Memory B cell (primary cell): ENCODE data around the gene TSC22D4.
"Not testable (repeated sequence)": the region's sequence is repeated elsewhere in the genome, so short reads cannot be mapped to it uniquely, and the experiment has no call there.

Source experiments
- ATAC-seq: fragments of 150-1000 bp; cut with Tn5 transposase; 2 replicates; pipeline ENCODE4 v1.10.0; 2021; ENCODE audit warnings: low read depth, mild to moderate bottlenecking, moderate library complexity
- DNase-seq, 2 donors: peaks; one replicate each; pipeline ENCODE4 v3.0.0; 2022; ENCODE audit warnings: low spot score in 2 of 2
- H3K27ac Mint-ChIP-seq: one replicate; pipeline ENCODE4 v1.8.0; 2022; ENCODE audit warnings: mild to moderate bottlenecking, moderate library complexity, mixed read lengths
- H3K27me3 Mint-ChIP-seq: one replicate; pipeline ENCODE4 v1.8.0; 2022; ENCODE audit warnings: mixed read lengths
- H3K36me3 Mint-ChIP-seq: one replicate; pipeline ENCODE4 v1.8.0; 2022; ENCODE audit warnings: mild to moderate bottlenecking, mixed read lengths
- H3K4me1 Mint-ChIP-seq: one replicate; pipeline ENCODE4 v1.8.0; 2022; ENCODE audit warnings: mixed read lengths
- H3K4me3 Mint-ChIP-seq: one replicate; pipeline ENCODE4 v1.8.0; 2022; ENCODE audit warnings: mild to moderate bottlenecking, moderate library complexity, mixed read lengths
- H3K9me3 Mint-ChIP-seq: one replicate; pipeline ENCODE4 v1.8.0; 2022; ENCODE audit warnings: mixed read lengths

The TSC22D4 gene

GRCh38 chr7:100478958-100479660 lies at the start of gene TSC22D4:
Gene TSC22D4, minus strand, starts transcription at chr7:100479214. Its CDS starts 1,176 bp downstream, at chr7:100478038.
- Mint-ChIP-seq H3K27me3 (no peaks in the 10 kb centered on the region), H3K4me3 (peak within 1 kb of the TSS; percentile 92), H3K27ac (peak within 1 kb of the TSS; percentile 88), H3K4me1 (peaks cover 29% of the 10 kb centered on the region), H3K9me3 (no peaks in the 10 kb centered on the region), H3K36me3 (peaks cover 9% of the 10 kb centered on the region)
- peak; percentile 76 to 77 for DNase-seq
- peak; percentile 72 for ATAC-seq

DNA sequence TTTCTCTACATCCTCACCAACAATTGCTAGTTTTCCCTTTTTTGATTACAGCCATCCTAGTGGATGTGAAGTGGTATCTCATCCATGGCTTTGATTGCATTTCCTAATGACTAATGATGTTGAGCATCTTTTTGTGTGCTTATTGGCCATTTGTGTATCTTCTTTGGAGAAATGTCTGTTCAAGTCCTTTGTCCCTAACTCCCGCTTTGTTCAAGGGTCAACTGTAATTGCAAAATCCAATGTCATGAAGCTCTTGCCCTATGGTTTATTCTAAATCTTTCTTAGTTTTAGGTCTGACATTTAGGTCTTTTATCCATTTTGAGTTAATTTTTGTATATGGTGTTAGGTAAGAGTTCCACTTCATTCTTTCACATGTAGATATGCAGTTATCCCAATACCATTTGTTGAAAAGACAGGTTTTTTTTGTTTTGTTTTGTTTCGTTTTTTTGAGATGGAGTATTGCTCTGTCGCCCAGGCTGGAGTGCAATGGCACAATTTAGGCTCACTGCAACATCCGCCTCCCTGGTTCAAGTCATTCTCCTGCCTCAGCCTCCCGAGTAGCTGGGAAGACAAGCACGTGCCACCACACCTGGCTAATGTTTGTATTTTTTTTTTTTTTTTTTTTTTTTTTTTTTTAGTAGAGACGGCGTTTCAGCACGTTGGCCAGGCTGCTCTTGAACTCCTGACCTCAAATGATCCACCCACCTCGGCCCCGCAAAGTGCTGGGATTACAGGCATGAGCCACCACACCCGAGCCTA lies 49.3 kb upstream of the TSC22D4 start:
- H3K36me3 Mint-ChIP-seq, H3K27ac Mint-ChIP-seq, ATAC-seq, H3K27me3 Mint-ChIP-seq, H3K4me1 Mint-ChIP-seq, H3K9me3 Mint-ChIP-seq, H3K4me3 Mint-ChIP-seq, DNase-seq: not testable (repeated sequence)

GRCh38 chr7:100523192-100523591 lies 44.2 kb upstream of the TSC22D4 start:
- H3K27ac Mint-ChIP-seq, H3K27me3 Mint-ChIP-seq, ATAC-seq, H3K4me3 Mint-ChIP-seq, H3K36me3 Mint-ChIP-seq, H3K4me1 Mint-ChIP-seq, DNase-seq, H3K9me3 Mint-ChIP-seq: not testable (repeated sequence)

- H3K36me3 Mint-ChIP-seq, DNase-seq, H3K27ac Mint-ChIP-seq, H3K27me3 Mint-ChIP-seq, H3K9me3 Mint-ChIP-seq, H3K4me3 Mint-ChIP-seq, H3K4me1 Mint-ChIP-seq: not testable (repeated sequence)
- peak; percentile 39 for ATAC-seq
These were observed 43.0 kb upstream of the TSC22D4 start for GRCh38 chr7:100521909-100522593.

DNA sequence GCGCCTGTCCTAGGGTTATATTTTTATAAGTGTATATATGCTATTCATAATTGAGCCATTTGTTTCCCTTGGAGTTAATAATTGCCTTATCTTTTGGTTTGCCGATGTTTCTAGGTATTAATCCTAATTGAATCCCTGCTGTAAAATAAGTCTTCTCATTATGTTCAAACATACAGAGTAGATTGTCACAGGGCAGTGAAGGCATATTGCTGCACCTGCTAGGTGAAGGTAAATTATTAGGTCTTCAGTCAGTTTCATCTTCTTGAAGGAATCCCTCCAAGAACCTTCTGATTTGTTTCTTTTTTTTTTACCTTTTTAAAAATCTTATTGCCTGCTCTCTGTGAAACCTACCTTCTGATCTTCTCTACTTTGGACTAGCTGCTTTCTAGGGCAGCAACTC lies 42.1 kb upstream of the TSC22D4 start:
- no peaks in the 10 kb centered on the region for H3K9me3 Mint-ChIP-seq
- ATAC-seq (no peak), DNase-seq (no peak)
- H3K27ac Mint-ChIP-seq = no peak overlapping the region
- no peak overlapping the region for H3K4me3 Mint-ChIP-seq
- H3K36me3 Mint-ChIP-seq = no peaks in the 10 kb centered on the region
- no peaks in the 10 kb centered on the region for H3K27me3 Mint-ChIP-seq
- peaks cover 9% of the 10 kb centered on the region for H3K4me1 Mint-ChIP-seq

GRCh38 chr7:100520138-100520537 lies 41.1 kb upstream of the TSC22D4 start:
- H3K9me3 Mint-ChIP-seq = no peaks in the 10 kb centered on the region
- H3K36me3 Mint-ChIP-seq = no peaks in the 10 kb centered on the region
- DNase-seq = no peak
- no peak overlapping the region for H3K27ac Mint-ChIP-seq
- peaks cover 12% of the 10 kb centered on the region for H3K4me1 Mint-ChIP-seq
- H3K4me3 Mint-ChIP-seq = no peak overlapping the region
- ATAC-seq = no peak
- no peaks in the 10 kb centered on the region for H3K27me3 Mint-ChIP-seq

- Mint-ChIP-seq H3K36me3 (no peaks in the 10 kb centered on the region), H3K4me3 (no peak overlapping the region), H3K4me1 (peaks cover 14% of the 10 kb centered on the region), H3K27ac (no peak overlapping the region), H3K9me3 (no peaks in the 10 kb centered on the region), H3K27me3 (no peaks in the 10 kb centered on the region)
- DNase-seq = no peak
- ATAC-seq = no peak
These were observed 40.6 kb upstream of the TSC22D4 start for GRCh38 chr7:100519580-100519979.

GRCh38 chr7:100517305-100517704 lies 38.3 kb upstream of the TSC22D4 start:
- Mint-ChIP-seq H3K27ac (no peak overlapping the region), H3K4me1 (peaks cover 14% of the 10 kb centered on the region), H3K36me3 (no peaks in the 10 kb centered on the region), H3K9me3 (no peaks in the 10 kb centered on the region), H3K27me3 (peaks cover 2% of the 10 kb centered on the region), H3K4me3 (no peak overlapping the region)
- ATAC-seq (no peak), DNase-seq (no peak)

- ATAC-seq = peak; percentile 62
- Mint-ChIP-seq H3K4me3 (no peak overlapping the region), H3K27ac (no peak overlapping the region), H3K9me3 (no peaks in the 10 kb centered on the region), H3K4me1 (peaks cover 11% of the 10 kb centered on the region), H3K27me3 (peaks cover 2% of the 10 kb centered on the region), H3K36me3 (no peaks in the 10 kb centered on the region)
- no peak for DNase-seq
These were observed 37.3 kb upstream of the TSC22D4 start for GRCh38 chr7:100516135-100516812.

- H3K9me3 Mint-ChIP-seq = no peaks in the 10 kb centered on the region
- H3K4me3 Mint-ChIP-seq = no peak overlapping the region
- H3K4me1 Mint-ChIP-seq = peaks cover 8% of the 10 kb centered on the region
- no peak overlapping the region for H3K27ac Mint-ChIP-seq
- H3K36me3 Mint-ChIP-seq = no peaks in the 10 kb centered on the region
- ATAC-seq (no peak), DNase-seq (no peak)
- H3K27me3 Mint-ChIP-seq = peaks cover 2% of the 10 kb centered on the region
These were observed 36.1 kb upstream of the TSC22D4 start for GRCh38 chr7:100515072-100515532.

DNA sequence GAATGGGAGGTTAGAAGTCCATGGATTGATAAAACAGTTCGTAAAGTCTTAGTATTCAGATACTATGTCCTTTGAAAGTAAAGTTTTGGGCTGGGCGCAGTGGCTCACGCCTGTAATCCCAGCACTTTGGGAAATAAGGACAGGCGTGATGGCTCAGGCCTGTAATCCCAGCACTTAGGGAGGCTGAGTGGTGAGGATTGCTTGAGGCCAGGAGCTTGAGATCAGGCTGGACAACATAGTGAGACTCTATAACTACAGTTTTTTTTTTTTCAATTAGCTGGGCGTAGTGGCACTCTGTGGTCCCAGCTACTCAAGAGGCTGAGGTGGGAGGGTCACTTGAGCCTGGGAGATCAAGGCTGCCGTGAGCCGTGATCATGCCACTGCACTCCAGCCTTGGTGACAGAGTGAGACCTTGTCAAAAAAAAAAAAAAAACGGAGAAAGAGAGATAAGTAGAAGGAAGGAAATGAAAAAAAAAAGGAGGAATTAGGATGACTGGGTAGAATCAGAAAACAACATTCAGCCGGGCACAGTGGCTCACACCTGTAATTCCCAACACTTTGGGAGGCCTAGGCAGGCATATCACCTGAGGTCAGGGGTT lies 34.3 kb upstream of the TSC22D4 start:
- no peak overlapping the region for H3K27ac Mint-ChIP-seq

GRCh38 chr7:100510437-100511239 lies 31.6 kb upstream of the TSC22D4 start:
- H3K9me3 Mint-ChIP-seq = no peaks in the 10 kb centered on the region

More for the DNA sequence above, 34.3 kb upstream of the TSC22D4 start:
- DNase-seq (no peak), ATAC-seq (no peak)
- H3K4me3 Mint-ChIP-seq = no peak overlapping the region
- H3K36me3 Mint-ChIP-seq = no peaks in the 10 kb centered on the region
- peaks cover 5% of the 10 kb centered on the region for H3K27me3 Mint-ChIP-seq
- no peaks in the 10 kb centered on the region for H3K9me3 Mint-ChIP-seq
- H3K4me1 Mint-ChIP-seq = peaks cover 8% of the 10 kb centered on the region

DNA sequence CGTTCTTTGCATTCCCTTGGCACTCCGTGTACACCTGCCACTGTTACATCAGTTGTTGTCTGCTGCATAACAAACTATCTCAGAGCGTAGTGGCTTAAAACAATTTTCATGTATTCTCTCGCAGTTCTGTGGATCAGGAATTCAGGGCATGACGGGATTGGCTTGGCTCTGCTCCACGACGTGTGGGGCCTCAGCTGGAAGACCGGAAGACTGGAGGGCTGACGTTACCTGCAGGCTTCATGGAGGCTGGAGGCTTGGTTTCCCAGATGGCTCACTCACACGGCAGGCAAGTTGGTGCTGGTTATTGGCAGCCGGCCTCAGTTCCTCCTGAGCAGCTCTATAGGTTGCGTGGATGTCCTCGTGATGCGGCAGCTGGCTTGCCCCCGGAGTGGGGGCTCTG lies 30.2 kb upstream of the TSC22D4 start:
- H3K27ac Mint-ChIP-seq = no peak overlapping the region
- no peak overlapping the region for H3K4me3 Mint-ChIP-seq
- no peak for ATAC-seq
- no peaks in the 10 kb centered on the region for H3K9me3 Mint-ChIP-seq
- no peaks in the 10 kb centered on the region for H3K36me3 Mint-ChIP-seq
- H3K4me1 Mint-ChIP-seq = no peaks in the 10 kb centered on the region
- DNase-seq = no peak
- H3K27me3 Mint-ChIP-seq = peaks cover 7% of the 10 kb centered on the region

More at GRCh38 chr7:100510437-100511239, 31.6 kb upstream of the TSC22D4 start:
- Mint-ChIP-seq H3K36me3 (no peaks in the 10 kb centered on the region), H3K4me3 (no peak overlapping the region), H3K27ac (no peak overlapping the region), H3K4me1 (peaks cover 3% of the 10 kb centered on the region), H3K27me3 (peaks cover 7% of the 10 kb centered on the region)
- DNase-seq (no peak), ATAC-seq (no peak)
